Karpas-422 (cell line): ENCODE results near the gene CCDC81. TPM values are rescaled to one million over a fixed set of nuclear protein-coding genes. Genes with fewer than 3 reads are reported as not detected.

Experiments used
- DNase-seq: peaks from one replicate; pipeline ENCODE4 v3.0.0-alpha.2; 2015
- H2AFZ ChIP-seq: fragments of 200-600 bp; sonication (generic); 2 replicates; pipeline ENCODE4 v1.6.1; 2014; ENCODE audit warnings: antibody characterized with exemption, low read length, mixed read lengths
- H3K27ac ChIP-seq: fragments of 200-600 bp; sonication (generic); 2 replicates; pipeline ENCODE4 v1.5.1; 2014; ENCODE audit warnings: mild to moderate bottlenecking, low read length, moderate library complexity
- H3K27me3 ChIP-seq: fragments of 200-600 bp; sonication (generic); 2 replicates; pipeline ENCODE4 v1.6.1; 2014; ENCODE audit warnings: low read length, mixed read lengths
- H3K36me3 ChIP-seq: fragments of 200-600 bp; sonication (generic); 2 replicates; pipeline ENCODE4 v1.6.1; 2014; ENCODE audit warnings: low read length, mixed read lengths; ENCODE audit not compliant: insufficient read depth
- H3K4me1 ChIP-seq: fragments of 200-600 bp; sonication (generic); 2 replicates; pipeline ENCODE4 v1.6.1; 2014; ENCODE audit warnings: mild to moderate bottlenecking, low read length, mixed read lengths
- H3K4me2 ChIP-seq: fragments of 200-600 bp; sonication (generic); 2 replicates; pipeline ENCODE4 v1.6.1; 2014; ENCODE audit warnings: low read length, low read depth, mild to moderate bottlenecking; ENCODE audit not compliant: poor library complexity, severe bottlenecking
- H3K4me3 ChIP-seq: fragments of 200-600 bp; sonication (generic); 2 replicates; pipeline ENCODE4 v1.5.1; 2014; ENCODE audit warnings: mild to moderate bottlenecking, antibody characterized with exemption, low read length, mixed read lengths
- H3K79me2 ChIP-seq: fragments of 200-600 bp; sonication (generic); 2 replicates; pipeline ENCODE4 v1.6.1; 2014; ENCODE audit warnings: mild to moderate bottlenecking, low read length, mixed read lengths
- H3K9ac ChIP-seq: fragments of 200-600 bp; sonication (generic); 2 replicates; pipeline ENCODE4 v1.6.0; 2014; ENCODE audit warnings: low read length
- H3K9me2 ChIP-seq: fragments of 200-600 bp; sonication (generic), shearing (Covaris generic); replicated peaks from 2 replicates; pipeline ENCODE4 v1.6.0; 2014; ENCODE audit warnings: mild to moderate bottlenecking, low read length, moderate library complexity; ENCODE audit not compliant: insufficient read depth
- H3K9me3 ChIP-seq: fragments of 300-700, 200-600 bp; sonication (generic); 2 replicates; pipeline ENCODE4 v1.6.1; 2014; ENCODE audit warnings: low read length, mixed read lengths
- H4K20me1 ChIP-seq: fragments of 200-600 bp; sonication (generic); 2 replicates; pipeline ENCODE4 v1.6.1; 2014; ENCODE audit warnings: mild to moderate bottlenecking, antibody characterized with exemption, low read length, low read depth; ENCODE audit not compliant: insufficient read depth
- total RNA-seq: library from RNA; depleted of rRNA; stranded (reverse); fragments of >200 nt; shearing (Covaris generic); gene quantifications from 2 replicates; pipeline ENCODE4 v1.2.3, GENCODE V29; 2014; ENCODE audit warnings: low replicate concordance

Gene CCDC81
- total RNA-seq, 1 experiment from 2014 or later, result 1.6 TPM

DNA sequence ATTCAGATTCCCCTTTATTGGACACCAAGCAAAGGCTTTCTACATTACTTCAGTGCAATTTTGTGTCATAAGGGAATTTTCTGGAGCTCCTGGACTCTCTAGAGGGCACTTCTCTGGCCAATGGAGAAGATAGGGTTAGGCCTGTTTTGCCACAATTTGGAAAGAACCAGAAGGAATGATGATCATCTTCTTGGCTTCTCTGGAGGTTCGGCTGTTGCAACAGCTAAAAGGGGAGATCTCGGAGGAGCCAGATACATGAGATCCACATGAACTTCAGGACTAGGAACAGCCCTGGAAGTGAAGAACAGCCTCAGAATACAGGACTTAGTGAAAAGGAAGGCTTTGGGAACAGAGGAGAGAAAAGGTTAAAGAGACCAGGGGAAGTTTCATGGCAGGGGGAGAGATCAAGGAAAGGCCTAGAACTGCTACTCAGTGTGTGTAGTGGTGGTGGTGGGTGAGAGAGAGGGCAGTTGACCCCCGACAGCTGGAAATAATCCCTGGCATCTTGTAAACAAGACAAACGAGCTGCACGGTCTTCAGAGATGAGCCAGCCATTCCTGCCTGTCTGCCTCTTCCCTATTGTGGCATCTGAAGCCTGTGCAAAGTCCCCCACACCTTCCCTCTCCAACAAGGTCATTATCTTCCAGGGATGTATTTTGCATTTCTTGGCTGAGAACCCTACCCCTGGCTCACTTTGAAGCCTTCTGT, 83.8 kb downstream of the CCDC81 start:
- Histone ChIP-seq H4K20me1 (no peaks in the 10 kb centered on the region), H3K9me2 (no peaks in the 10 kb centered on the region), H3K36me3 (no peaks in the 10 kb centered on the region), H3K79me2 (no peaks in the 10 kb centered on the region), H3K4me3 (no peak overlapping the region), H2AFZ (no peak overlapping the region; the same call in 1 of the 2 replicates), H3K9ac (no peak overlapping the region), H3K4me2 (no peak overlapping the region), H3K27ac (no peak overlapping the region), H3K27me3 (no peaks in the 10 kb centered on the region), H3K9me3 (no peaks in the 10 kb centered on the region), H3K4me1 (no peaks in the 10 kb centered on the region)
- no peak for DNase-seq

DNA sequence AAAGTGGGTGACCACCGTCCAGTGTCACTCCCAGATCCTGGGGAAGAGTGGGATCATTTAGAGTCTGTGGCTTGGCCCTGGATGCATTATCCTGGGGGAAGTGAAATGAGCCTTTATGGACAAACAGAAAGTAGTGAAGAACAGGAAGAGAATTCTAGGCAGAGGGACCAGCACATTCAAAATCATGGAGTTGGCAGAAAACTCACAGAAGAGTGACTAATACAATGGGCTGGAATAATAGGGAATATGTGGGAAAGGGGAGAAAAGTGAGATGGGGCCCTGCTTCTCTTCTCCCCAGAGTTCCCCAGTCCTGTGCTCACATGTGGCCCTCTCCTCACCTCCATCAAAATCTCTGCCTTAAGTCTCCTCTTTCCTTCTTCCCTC, 84.3 kb downstream of the CCDC81 start:
- DNase-seq, result no peak
- Histone ChIP-seq H3K4me2 (no peak overlapping the region), H3K27ac (no peak overlapping the region), H3K9ac (no peak overlapping the region), H3K36me3 (no peaks in the 10 kb centered on the region), H3K4me1 (no peaks in the 10 kb centered on the region), H3K4me3 (no peak overlapping the region), H2AFZ (no peak overlapping the region), H3K27me3 (no peaks in the 10 kb centered on the region), H3K9me2 (no peaks in the 10 kb centered on the region), H4K20me1 (no peaks in the 10 kb centered on the region), H3K79me2 (no peaks in the 10 kb centered on the region), H3K9me3 (no peaks in the 10 kb centered on the region)

DNA sequence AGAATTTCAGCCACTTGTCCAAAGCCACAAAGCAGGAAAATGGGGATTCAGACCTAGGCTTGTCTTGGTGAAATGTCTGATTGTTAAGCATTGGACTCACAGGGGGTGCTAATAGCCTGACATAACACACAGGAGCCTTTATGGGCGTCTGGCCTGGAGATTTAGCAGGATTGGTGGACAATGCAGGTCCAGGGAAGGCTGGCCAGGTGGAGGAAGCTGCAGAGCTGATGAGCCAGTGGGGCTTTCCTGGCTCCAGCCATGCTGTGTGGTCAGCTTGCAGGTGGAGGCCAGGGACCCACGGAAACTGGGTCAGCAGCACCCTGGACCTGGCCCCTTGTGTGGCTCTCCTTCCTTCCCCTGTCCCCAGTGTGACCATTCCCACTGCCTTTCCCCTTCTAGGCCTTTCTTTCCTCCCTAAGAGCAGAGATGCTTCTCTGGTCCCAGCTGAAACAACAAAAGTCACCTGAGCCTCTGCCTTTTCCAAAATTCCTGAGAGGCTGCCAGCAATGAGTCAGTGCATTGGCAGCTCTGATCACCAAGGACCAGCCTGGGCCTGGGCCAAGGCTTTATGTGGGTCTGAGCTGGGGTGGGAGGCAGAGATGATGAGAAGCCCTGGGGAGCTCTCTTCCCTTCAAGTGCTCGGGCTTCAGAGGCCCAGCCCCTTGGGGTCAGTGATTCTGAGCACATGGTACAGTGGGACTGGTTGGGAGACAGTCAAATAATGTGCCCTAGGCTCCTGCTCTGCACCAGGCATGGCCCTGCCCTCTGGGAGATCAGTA, 85.2 kb downstream of the CCDC81 start:
- no peaks in the 10 kb centered on the region for H3K4me1 ChIP-seq
- H3K9ac ChIP-seq, result no peak overlapping the region
- H3K79me2 ChIP-seq, result no peaks in the 10 kb centered on the region
- no peak overlapping the region for H3K27ac ChIP-seq
- no peaks in the 10 kb centered on the region for H3K9me2 ChIP-seq
- DNase-seq, result no peak
- H3K9me3 ChIP-seq, result no peaks in the 10 kb centered on the region
- no peak overlapping the region for H2AFZ ChIP-seq
- no peaks in the 10 kb centered on the region for H4K20me1 ChIP-seq
- no peak overlapping the region for H3K4me2 ChIP-seq
- no peak overlapping the region for H3K4me3 ChIP-seq
- no peaks in the 10 kb centered on the region for H3K36me3 ChIP-seq
- H3K27me3 ChIP-seq, result no peaks in the 10 kb centered on the region

DNA sequence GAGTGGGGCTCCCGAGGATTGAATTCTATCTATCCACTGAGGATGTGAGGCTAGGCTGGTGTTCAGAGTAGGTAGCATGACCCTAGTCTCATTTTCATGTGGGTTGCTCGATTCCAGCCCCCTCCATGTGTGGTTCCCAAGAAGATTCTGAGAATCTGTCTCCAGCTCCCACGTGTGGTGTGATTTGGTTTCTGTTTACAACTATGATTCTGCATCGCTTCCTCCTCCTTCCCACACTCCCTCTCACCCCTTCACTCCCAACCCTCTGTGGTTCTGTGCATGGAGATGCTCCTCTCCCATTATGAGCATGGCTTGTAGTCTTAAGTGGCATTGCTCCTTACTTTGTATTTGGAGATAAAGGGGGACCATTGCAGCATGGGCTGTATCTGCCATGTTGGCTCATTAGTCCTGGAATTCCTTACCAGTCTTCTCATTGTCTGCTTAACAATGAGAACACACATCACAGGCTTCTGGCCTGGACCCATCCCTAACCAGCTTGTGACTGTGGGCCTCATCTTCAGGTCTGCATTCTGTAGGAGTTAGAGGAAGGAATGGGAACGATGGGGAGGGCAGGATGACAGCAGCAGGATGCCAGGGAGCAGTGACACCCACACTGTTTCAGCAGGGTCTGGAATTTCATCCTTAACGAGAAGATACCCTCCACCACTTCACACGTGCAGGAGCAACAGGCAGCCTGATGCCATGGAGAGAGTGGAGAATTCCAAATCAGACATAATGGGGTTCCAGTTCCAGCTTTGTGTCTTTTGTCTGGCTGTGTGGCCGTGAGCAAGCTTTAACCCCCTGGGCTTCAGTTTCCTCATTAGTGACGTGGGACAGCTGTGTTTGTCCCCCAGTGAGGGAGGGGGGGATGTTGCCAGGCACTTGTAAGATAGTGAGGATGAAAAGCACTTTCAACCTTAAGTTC, 86.0 kb downstream of the CCDC81 start:
- no peaks in the 10 kb centered on the region for H3K36me3 ChIP-seq
- H3K9me2 ChIP-seq, result no peaks in the 10 kb centered on the region
- H3K9ac ChIP-seq, result no peak overlapping the region
- H3K4me1 ChIP-seq, result no peaks in the 10 kb centered on the region
- no peak overlapping the region for H3K4me3 ChIP-seq
- H2AFZ ChIP-seq, result no peak overlapping the region
- H3K79me2 ChIP-seq, result no peaks in the 10 kb centered on the region
- H3K27ac ChIP-seq, result no peak overlapping the region
- no peaks in the 10 kb centered on the region for H3K27me3 ChIP-seq
- H3K9me3 ChIP-seq, result no peaks in the 10 kb centered on the region
- DNase-seq, result no peak
- H4K20me1 ChIP-seq, result no peaks in the 10 kb centered on the region
- no peak overlapping the region for H3K4me2 ChIP-seq

DNA sequence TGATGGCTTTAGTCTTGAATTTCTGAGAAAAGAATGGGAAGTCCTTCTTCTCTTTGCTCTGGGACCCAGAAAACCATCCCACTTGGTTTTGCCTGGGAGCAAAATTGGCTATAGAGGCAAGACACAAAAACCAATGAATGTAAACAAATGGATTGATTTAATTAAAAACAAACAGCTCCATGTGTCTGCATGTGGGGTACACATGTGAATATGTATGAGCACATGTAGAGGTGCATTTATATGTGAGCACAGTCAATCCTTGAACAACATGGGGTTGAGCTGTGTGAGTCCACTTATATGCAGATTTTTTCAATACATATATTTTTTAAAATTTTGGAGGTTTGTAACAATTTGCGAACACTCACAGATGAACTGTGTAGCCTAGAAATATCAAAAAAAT, 87.2 kb downstream of the CCDC81 start:
- Histone ChIP-seq H3K4me3 (no peak overlapping the region), H2AFZ (no peak overlapping the region), H3K9me2 (no peaks in the 10 kb centered on the region), H3K36me3 (no peaks in the 10 kb centered on the region), H4K20me1 (no peaks in the 10 kb centered on the region), H3K79me2 (no peaks in the 10 kb centered on the region), H3K9ac (no peak overlapping the region), H3K9me3 (no peaks in the 10 kb centered on the region), H3K4me2 (no peak overlapping the region), H3K27me3 (no peaks in the 10 kb centered on the region), H3K4me1 (no peaks in the 10 kb centered on the region), H3K27ac (no peak overlapping the region)
- no peak for DNase-seq

DNA sequence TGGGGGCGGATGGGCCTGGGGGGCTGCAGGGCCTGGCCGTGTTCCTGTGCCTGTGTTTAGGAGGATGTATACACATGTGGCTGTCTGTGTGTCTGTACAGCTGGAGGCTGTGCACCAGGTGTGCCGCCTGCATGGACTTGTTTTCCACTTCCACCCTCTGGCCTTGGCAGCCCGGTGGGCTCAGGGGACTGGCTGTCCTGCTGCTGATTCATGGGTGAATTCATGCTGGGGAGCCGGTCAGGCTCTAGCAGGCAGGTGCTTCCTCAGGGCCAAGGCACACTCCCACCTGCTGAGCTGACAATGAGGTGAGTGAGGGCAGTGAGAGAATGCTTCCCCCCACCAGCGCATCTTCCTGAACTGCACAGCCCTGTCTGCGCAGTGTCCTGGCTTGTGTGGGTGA, 88.4 kb downstream of the CCDC81 start:
- Histone ChIP-seq H3K4me2 (no peak overlapping the region), H3K36me3 (no peaks in the 10 kb centered on the region), H3K9me3 (no peaks in the 10 kb centered on the region), H3K4me1 (no peaks in the 10 kb centered on the region), H3K9ac (no peak overlapping the region), H2AFZ (no peak overlapping the region), H3K79me2 (no peaks in the 10 kb centered on the region), H3K4me3 (no peak overlapping the region), H3K27me3 (0 out of 2 replicates have a peak, but pooled peaks cover under 1% of the 10 kb centered on the region), H4K20me1 (no peaks in the 10 kb centered on the region), H3K27ac (no peak overlapping the region), H3K9me2 (no peaks in the 10 kb centered on the region)
- DNase-seq, result no peak

DNA sequence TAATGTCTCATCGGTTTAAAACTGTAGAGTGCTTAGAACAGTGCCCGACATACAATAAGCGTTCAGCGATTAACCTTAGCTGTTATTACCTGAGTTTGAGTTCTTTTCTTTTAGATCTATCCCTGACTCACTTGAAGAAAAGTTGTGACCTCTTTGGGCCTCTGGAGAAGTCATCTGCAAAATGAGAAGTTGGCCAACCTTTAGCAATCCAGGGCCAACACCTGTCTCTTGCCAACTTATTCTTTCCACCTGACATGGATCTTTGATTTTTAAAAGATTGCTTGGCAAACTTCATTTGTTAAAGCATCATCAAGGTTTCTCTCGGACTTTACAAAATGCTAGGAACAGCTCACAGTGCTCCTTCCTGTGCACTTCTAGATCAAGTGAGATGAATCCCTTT, 89.3 kb downstream of the CCDC81 start:
- H3K27ac ChIP-seq, result no peak overlapping the region
- H3K4me3 ChIP-seq, result no peak overlapping the region
- H3K79me2 ChIP-seq, result no peaks in the 10 kb centered on the region
- H3K27me3 ChIP-seq, result 0 out of 2 replicates have a peak, but pooled peaks cover 2% of the 10 kb centered on the region
- no peak overlapping the region for H2AFZ ChIP-seq
- no peaks in the 10 kb centered on the region for H3K9me2 ChIP-seq
- no peak for DNase-seq
- H3K4me2 ChIP-seq, result no peak overlapping the region
- H3K9me3 ChIP-seq, result no peaks in the 10 kb centered on the region
- H3K4me1 ChIP-seq, result no peaks in the 10 kb centered on the region
- no peaks in the 10 kb centered on the region for H4K20me1 ChIP-seq
- no peak overlapping the region for H3K9ac ChIP-seq
- no peaks in the 10 kb centered on the region for H3K36me3 ChIP-seq
